HG03354 (cell line): ENCODE data around the gene ABCC8.
"Not testable (repeated sequence)": the region's sequence is repeated elsewhere in the genome, so short reads cannot be mapped to it uniquely, and the experiment has no call there.

Source experiments
- ATAC-seq: cut with Tn5 transposase; IDR thresholded peaks from one replicate; pipeline ENCODE4 v1.9.1; 2021; ENCODE audit warnings: mild to moderate bottlenecking; ENCODE audit not compliant: unreplicated experiment, poor library complexity, severe bottlenecking

Gene ABCC8

GRCh38 chr11:17439316-17439782 is 37.3 kb downstream of the ABCC8 start:
- ATAC-seq: no peak

- ATAC-seq: no peak
Observed at GRCh38 chr11:17437366-17437765, 39.3 kb downstream of the ABCC8 start.

- no peak for ATAC-seq
Observed at GRCh38 chr11:17434108-17434507, 42.5 kb downstream of the ABCC8 start.

- no peak for ATAC-seq
Observed at GRCh38 chr11:17432002-17432401, 44.6 kb downstream of the ABCC8 start.

- no peak for ATAC-seq
Observed at GRCh38 chr11:17431139-17431538, 45.5 kb downstream of the ABCC8 start.

GRCh38 chr11:17430616-17431015 is 46.0 kb downstream of the ABCC8 start:
- no peak for ATAC-seq

GRCh38 chr11:17428925-17429324 is 47.7 kb downstream of the ABCC8 start:
- no peak for ATAC-seq

GRCh38 chr11:17428261-17428660 is 48.4 kb downstream of the ABCC8 start:
- no peak for ATAC-seq

- not testable (repeated sequence) for ATAC-seq
Observed at GRCh38 chr11:17426233-17426632, 50.4 kb downstream of the ABCC8 start.

- ATAC-seq: no peak
Observed at GRCh38 chr11:17423533-17424310, 52.9 kb downstream of the ABCC8 start.

GRCh38 chr11:17421781-17422180 is 54.9 kb downstream of the ABCC8 start:
- ATAC-seq: no peak

GRCh38 chr11:17418444-17419081 is 58.1 kb downstream of the ABCC8 start:
- no peak for ATAC-seq

GRCh38 chr11:17416492-17416891 is 60.2 kb downstream of the ABCC8 start:
- ATAC-seq: no peak

- ATAC-seq: no peak
Observed at GRCh38 chr11:17415523-17416104, 61.0 kb downstream of the ABCC8 start.

- ATAC-seq: no peak
Observed at GRCh38 chr11:17414992-17415391, 61.7 kb downstream of the ABCC8 start.

- no peak for ATAC-seq
Observed at GRCh38 chr11:17414317-17414737, 62.3 kb downstream of the ABCC8 start.

GRCh38 chr11:17413414-17414316 is 63.0 kb downstream of the ABCC8 start:
- no peak for ATAC-seq

- no peak for ATAC-seq
Observed at GRCh38 chr11:17412488-17413180, 64.0 kb downstream of the ABCC8 start.

GRCh38 chr11:17411418-17411817 is 65.2 kb downstream of the ABCC8 start:
- no peak for ATAC-seq
